Kidney (tissue), 14 donors: ENCODE data around the gene TERB1. TPM values are rescaled to one million over a fixed set of nuclear protein-coding genes. Genes with fewer than 3 reads are reported as not detected.

ENCODE experiments used
- DNase-seq, 5 donors: peaks; one replicate each; pipeline ENCODE4 v3.0.0-alpha.2; 2013 to 2020
- FAIRE-seq: peaks from 2 replicates; lab custom pipeline; 2012; peaks lifted over from hg19 to GRCh38; lab: Jason Lieb, UNC
- H3K27ac ChIP-seq, 2 donors: one replicate each; pipeline ENCODE4 v1.7.0; 2013; ENCODE audit warnings: low read depth in 2 of 2, low read length in 2 of 2, inconsistent platforms in 1 of 2
- H3K27me3 ChIP-seq: one replicate; pipeline ENCODE4 v1.7.1; 2013; ENCODE audit warnings: low read length, inconsistent platforms; ENCODE audit not compliant: control insufficient read depth, insufficient read depth
- H3K36me3 ChIP-seq, 3 donors: one replicate each; pipeline versions ENCODE4 v1.7.0 to v1.7.1; 2013; ENCODE audit warnings: low read length in 3 of 3, control low read depth in 1 of 3, inconsistent platforms in 1 of 3; ENCODE audit not compliant: insufficient read depth in 3 of 3, control insufficient read depth in 2 of 3
- H3K4me1 ChIP-seq, 3 donors: one replicate each; pipeline versions ENCODE4 v1.7.0 to v1.7.1; 2013; ENCODE audit warnings: low read length in 3 of 3, inconsistent platforms in 1 of 3, low read depth in 1 of 3; ENCODE audit not compliant: control insufficient read depth in 2 of 3, insufficient read depth in 2 of 3
- H3K4me3 ChIP-seq, 3 donors: one replicate each; pipeline versions ENCODE4 v1.7.0 to v1.8.1; 2013; ENCODE audit warnings: low read length in 3 of 3, control low read depth in 1 of 3, inconsistent platforms in 1 of 3
- H3K9ac ChIP-seq, 3 donors: one replicate each; pipeline versions ENCODE4 v1.7.0 to v1.7.1; 2013; ENCODE audit warnings: low read length in 3 of 3, control low read depth in 1 of 3, inconsistent platforms in 1 of 3
- H3K9me3 ChIP-seq, 3 donors: one replicate each; pipeline versions ENCODE4 v1.7.0 to v1.7.1; 2013; ENCODE audit warnings: low read length in 3 of 3, control low read depth in 1 of 3, inconsistent platforms in 1 of 3; ENCODE audit not compliant: control insufficient read depth in 2 of 3, insufficient read depth in 1 of 3
- CTCF ChIP-seq: IDR thresholded peaks from 3 replicates; pipeline ENCODE4 v1.5.1; 2012; ENCODE audit warnings: mild to moderate bottlenecking, moderate library complexity, borderline replicate concordance; ENCODE audit not compliant: insufficient read depth; ENCODE audit errors: extremely low read depth
- intact Hi-C: fragments of 100-400 bp; cut with DNase I; formaldehyde crosslinking; loops from one replicate; pipeline ENCODE4 v1.11.1; 2022
- polyA plus RNA-seq: library from polyadenylated mRNA; stranded (reverse); fragments of 350-450 nt; fragmentation: Illumina TruSeq; extraction: RNeasy Lipid Tissue Mini Kit (QIAGEN cat#74804); gene quantifications from one replicate; pipeline ENCODE4 v1.2.3, GENCODE V29; 2014; ENCODE audit warnings: low read depth, low replicate concordance; ENCODE audit not compliant: insufficient read depth
- total RNA-seq: library from RNA; stranded (reverse); fragmentation: NEBNext Ultra II Directional; extraction: Animal tissue kit (Norgen Biotek cat#: 25700); gene quantifications from one replicate; pipeline ENCODE4 v1.2.1, GENCODE V29; 2021
- donor health status: control.
- donor health status: control.
- donor health status: control.
- donor health status: control.
- donor health status: control.
- donor health status: DM: yes; HTN: yes; CAD: no.
- donor health status: Normal renal cell carcinoma (clear cell type).

The TERB1 gene
- total and polyA plus RNA-seq, 2 donors from 2014 or later = 0.19 TPM; not detected in 1

- Histone ChIP-seq H3K4me3 (no peak overlapping the region), H3K4me1 (no peaks in the 10 kb centered on the region), H3K27ac (no peak overlapping the region), H3K9me3 (no peaks in the 10 kb centered on the region), H3K27me3 (no peaks in the 10 kb centered on the region), H3K9ac (no peak overlapping the region), H3K36me3 (peaks cover 12 to 34% (median 22%) of the 10 kb centered on the region in 3 donors)
- TF ChIP-seq CTCF = no peak
- intact Hi-C loops = no loop called here
- no peak for FAIRE-seq
- DNase-seq = no peak
These were observed 22.6 kb upstream of the TERB1 start for GRCh38 chr16:66824006-66824405.

GRCh38 chr16:66814734-66815133 lies 13.3 kb upstream of the TERB1 start:
- TF ChIP-seq CTCF = no peak
- Histone ChIP-seq H3K4me3 (no peak overlapping the region), H3K27me3 (no peaks in the 10 kb centered on the region), H3K9ac (no peak overlapping the region), H3K27ac (no peak overlapping the region), H3K4me1 (no peaks in the 10 kb centered on the region), H3K9me3 (no peaks in the 10 kb centered on the region), H3K36me3 (peaks cover 10 to 43% (median 22%) of the 10 kb centered on the region in 3 donors)
- FAIRE-seq (no peak), DNase-seq (no peak)
- intact Hi-C loops = no loop called here

GRCh38 chr16:66811043-66811442 lies 9.7 kb upstream of the TERB1 start:
- intact Hi-C loops = no loop called here
- H3K36me3 ChIP-seq = peaks cover 5 to 37% (median 17%) of the 10 kb centered on the region in 3 donors
- H3K9ac ChIP-seq = no peak overlapping the region
- no peak overlapping the region for H3K27ac ChIP-seq
- H3K4me3 ChIP-seq = no peak overlapping the region
- no peaks in the 10 kb centered on the region for H3K4me1 ChIP-seq
- FAIRE-seq (no peak), DNase-seq (no peak)
- no peak for TF ChIP-seq CTCF
- H3K9me3 ChIP-seq = no peaks in the 10 kb centered on the region
- H3K27me3 ChIP-seq = no peaks in the 10 kb centered on the region

- DNase-seq (no peak), FAIRE-seq (no peak)
- no peak for TF ChIP-seq CTCF
- H3K9me3 ChIP-seq = no peaks in the 10 kb centered on the region
- peaks cover 5 to 41% (median 21%) of the 10 kb centered on the region in 3 donors for H3K36me3 ChIP-seq
- no peak overlapping the region for H3K4me3 ChIP-seq
- intact Hi-C loops = no loop called here
- H3K27ac ChIP-seq = no peak overlapping the region
- no peak overlapping the region for H3K9ac ChIP-seq
- H3K4me1 ChIP-seq = no peaks in the 10 kb centered on the region
- H3K27me3 ChIP-seq = no peaks in the 10 kb centered on the region
These were observed 9.0 kb upstream of the TERB1 start for GRCh38 chr16:66810391-66810790.
